C1 segment of cervical spinal cord (tissue), 14 donors: ENCODE data around the gene DRAM1.
A peak's percentile ranks its signal among the peaks of the same experiment; 100 is the strongest.
"Not testable (repeated sequence)": the region's sequence is repeated elsewhere in the genome, so short reads cannot be mapped to it uniquely, and the experiment has no call there.

ENCODE experiments used
- DNase-seq, 14 donors: peaks; one replicate each; lab custom pipeline; 2025; lab: John Stamatoyannopoulos, UW

DRAM1 gene, protein sequence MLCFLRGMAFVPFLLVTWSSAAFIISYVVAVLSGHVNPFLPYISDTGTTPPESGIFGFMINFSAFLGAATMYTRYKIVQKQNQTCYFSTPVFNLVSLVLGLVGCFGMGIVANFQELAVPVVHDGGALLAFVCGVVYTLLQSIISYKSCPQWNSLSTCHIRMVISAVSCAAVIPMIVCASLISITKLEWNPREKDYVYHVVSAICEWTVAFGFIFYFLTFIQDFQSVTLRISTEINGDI

DNA sequence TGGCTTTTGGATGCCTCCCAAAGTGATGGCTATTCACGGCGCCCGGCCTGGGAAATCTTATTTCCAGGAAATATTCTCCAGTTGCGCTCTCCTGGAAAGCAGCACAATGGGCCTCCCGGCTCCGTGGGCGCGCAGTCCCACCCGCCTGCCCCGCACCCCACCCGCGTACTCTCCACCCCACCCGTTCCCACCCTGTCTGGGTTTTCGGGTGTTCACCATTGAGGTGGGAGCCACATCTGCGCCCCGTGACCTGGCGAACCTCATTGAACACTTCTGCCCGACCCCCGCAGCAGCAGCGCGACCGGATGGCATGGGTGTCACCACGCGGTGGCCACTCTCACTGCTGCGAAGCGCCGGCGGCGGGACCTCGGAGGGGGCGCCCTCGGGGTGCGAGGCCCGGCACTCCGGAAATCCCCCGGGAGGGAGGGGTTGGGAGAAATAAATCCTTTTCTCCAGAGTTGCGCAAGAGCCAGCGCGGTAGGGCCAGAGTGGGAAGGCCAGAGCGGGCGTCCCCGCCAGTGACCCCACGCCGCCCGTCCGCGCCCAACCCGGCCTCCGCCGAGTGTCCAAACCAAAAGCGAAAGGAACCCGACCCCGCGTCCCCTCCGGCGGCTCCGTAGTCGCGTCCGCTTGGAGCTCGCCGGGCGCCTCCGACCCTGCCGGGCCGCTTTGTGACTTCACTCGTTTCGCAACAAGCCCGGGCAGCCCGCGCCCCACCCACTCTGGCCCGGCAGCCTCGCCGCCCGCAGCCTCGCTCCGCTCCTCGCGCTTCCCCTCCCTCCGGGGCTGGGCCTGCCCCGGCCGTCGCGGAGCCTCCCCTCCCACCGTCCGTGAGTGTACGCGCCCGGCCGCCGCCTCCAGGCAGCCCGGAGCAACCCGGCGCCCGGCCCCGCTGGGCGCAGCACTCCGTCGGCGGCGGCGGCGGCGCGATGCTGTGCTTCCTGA, at the start of gene DRAM1:
TSS of gene DRAM1 (plus strand) at position 720 of the 945 bp plus-strand sequence. CDS start at position 930, 210 bp downstream.
- DNase-seq: peak in 12 of 14 donors; percentile 17 to 85 (median 57)

DNA sequence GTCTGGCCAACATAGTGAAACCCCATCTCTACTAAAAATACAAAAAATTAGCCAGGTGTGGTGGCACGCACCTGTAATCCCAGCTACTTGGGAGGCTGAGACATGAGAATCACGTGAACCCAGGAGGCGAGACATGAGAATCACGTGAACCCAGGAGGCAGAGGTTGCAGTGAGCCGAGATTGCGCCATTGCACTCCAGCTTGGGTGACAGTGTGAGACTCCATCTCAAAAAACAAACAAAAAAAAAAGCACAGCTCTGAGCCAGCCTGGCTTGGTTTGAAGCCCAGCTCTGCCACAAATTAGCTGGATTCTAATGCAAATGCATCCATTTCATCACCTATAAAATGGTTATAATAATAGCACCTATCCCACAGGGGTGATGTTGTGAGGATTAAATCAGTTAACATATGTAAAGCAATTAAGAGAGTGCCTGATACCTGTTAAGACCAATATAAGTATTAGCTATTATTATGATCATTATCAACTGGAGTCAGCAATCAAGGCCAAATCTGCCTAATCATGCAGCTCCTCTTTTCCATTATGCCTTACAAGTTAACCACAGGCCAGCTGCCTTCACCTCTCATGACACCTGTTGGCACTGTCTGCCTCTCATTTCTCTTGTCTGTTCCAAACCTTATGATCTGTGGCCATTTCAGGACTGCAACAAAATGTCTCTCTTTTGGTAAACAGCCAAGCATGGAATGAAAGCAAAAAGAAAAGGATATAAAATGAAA, 48.8 kb upstream of the DRAM1 start:
- DNase-seq: no peak

DNA sequence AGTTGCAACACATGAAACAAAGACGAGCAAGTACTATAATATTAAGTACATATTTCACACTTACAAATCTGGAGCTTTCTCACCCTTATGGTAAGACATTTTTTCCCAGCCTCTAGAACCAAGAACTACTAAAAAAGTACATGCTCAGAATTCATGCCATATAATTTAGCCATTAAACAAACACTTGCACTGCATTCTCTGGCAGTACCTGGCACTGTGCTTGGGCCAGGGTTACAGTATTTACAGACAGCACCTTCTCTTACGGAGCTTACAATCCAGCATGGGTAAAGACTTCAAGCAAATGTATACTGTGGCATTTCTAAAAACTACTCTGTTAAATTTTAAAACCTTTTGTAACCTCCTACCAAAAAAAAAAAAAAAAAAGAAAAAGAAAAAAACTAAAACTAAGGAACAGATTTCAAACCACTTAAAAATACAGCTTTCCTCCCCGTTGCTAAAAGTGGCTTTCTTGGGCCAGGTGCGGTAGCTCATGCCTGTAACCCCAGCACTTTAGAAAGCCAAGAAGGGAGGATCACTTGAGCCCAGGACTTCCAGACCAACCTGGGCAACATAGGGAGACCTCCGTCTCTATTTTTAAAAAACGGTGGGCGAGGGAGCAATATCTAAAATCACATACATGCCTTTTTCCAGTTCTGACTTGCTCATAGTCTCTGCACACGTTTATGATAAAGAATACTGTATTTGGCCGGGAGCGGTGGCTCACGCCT, 47.6 kb upstream of the DRAM1 start:
- peak in 1 of 14 donors; percentile 50 for DNase-seq

DNA sequence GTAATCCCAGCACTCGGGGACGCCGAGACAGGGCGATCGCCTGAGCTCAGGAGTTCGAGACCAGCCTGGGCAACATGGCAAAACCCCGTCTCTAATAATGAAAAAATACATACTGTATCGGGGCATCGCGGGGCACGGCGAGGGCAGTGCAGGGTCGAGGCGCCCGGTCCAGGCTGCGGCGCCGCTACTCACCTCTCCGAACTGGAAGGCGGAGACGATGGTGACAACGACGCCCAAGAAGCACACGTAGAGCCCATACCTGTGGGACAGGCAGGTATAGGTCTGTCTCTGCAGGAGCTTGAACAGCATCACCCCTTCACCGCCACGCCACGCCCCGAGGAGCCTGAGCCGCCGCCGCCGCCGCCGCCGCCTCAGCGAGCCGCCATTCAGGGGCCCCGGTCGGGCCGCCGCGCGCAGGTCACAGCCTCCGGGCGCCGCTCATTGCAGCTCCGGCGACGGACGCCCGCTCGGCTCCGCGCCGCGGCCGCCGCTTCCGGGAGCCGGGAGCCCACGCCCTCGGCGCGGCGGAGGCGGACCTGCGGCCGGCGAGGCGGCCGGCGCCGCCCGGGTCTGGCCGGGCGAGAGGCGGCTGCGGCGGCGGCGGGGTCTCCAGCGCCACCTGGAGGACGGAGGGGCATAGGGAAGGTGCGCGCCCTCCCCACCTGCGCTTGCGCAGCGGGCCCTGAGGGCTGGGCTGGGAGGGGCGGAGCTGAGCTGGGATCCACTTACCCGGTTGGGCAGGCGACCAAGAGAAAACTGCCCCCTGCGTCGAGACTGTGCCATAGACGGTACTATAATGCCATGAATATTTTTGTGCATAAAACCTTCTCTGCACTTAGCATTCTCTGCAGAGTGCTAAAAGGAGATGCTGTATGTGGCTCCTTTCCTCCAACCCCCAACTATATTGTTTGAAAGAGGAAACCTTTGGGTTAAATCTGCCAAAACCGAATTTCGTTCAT, 46.7 kb upstream of the DRAM1 start, which contains the start of gene GNPTAB:
TSS of gene GNPTAB (minus strand) at position 593 of the 959 bp plus-strand sequence. CDS start at position 309, 284 bp downstream.
- peak; percentile 22 to 94 (median 84) for DNase-seq

DNA sequence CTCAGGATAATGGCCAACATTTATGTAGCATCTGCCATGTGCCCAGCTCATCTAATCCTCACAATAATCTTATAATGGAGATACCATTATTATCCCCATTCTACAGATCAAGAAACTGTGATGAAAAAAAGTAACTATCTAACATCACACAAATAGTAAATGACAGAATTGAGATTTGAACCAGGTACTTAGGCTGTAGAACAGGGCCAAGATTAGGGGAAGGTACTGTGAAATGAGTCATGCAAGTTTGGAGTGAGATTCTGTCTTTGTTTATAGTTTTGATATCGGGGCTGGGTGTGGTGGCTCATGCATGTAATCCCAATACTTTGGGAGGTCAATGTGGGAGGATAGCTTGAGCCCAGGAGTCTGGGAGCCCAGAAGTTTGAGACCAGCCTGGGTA, 45.4 kb upstream of the DRAM1 start:
- DNase-seq: no peak

DNA sequence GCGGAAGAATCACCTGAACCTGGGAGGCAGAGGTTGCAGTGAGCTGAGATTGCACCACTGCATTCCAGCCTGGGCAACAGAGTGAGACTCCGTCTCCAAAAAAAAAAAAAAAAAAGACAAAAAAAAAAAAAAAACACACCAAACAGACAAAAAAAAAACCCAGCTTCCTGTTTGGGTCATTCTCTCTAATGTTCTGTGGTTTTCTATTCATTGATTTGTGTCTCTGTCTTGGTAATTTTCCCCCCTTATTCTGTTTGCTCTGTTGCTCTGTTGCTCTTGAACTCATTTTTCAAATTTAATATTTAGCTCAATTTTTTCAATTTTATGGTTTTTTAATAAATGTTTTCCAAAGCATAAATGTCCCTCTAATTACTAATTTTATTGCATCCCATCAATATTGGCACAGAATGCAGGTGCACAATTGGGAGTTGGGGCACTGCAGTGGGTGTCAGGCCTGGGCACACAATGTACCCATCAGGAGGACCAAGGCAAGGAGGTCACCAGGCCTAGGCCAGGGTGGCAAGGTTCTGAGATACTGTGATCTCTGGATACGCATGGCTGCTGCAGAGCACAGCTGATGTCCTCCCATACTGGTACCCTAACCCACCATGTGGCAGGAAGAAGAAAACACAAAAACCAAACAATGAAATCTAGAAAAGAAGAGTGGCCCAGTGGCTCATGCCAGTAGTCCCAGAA, 38.6 kb upstream of the DRAM1 start:
- DNase-seq: no peak

DNA sequence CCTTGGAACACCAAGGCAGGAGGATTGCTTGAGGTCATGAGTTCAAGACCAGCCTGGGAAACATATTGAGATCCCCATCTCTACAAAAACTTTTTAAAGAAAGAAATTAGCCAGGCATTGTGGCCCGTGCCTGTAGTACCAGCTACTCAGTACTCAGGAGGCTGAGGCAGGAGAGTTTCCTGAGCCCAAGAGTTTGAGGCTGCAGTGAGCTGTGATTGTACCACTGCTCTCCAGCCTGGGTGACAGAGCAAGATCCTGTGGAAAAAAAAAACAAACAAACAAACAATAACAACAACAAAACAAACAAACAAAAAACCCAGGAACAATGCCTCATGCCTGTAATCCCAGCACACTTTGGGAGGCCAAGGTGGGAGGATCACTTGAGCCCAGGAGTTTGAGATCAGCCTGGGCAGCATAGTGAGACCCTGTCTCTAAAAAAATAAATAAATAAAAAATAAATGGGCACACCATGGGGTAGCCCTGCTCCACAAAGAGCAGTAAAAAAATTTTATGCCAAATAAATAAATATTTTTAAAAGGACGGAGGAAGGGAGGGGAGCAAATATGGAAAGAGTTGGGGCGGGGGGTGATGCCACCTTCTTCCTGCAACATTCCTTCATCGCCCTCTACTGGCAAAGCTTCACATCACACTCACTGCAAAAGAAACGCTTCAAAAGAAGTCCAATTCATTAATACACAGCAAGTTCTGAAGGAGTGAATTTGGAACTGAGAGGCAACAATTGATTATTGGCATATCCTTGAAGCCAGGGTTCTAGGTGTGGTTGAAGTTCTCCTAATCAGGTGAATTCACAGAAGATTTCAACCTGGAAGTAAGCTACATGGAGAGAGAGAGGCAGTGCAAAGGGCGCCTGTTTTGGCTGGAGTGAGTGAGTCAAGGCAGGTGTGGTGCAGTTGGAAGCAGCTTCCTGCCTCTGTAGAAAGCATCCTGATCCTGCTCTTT, 37.8 kb upstream of the DRAM1 start:
- DNase-seq: peak in 9 of 14 donors; percentile 5 to 26 (median 16)

DNA sequence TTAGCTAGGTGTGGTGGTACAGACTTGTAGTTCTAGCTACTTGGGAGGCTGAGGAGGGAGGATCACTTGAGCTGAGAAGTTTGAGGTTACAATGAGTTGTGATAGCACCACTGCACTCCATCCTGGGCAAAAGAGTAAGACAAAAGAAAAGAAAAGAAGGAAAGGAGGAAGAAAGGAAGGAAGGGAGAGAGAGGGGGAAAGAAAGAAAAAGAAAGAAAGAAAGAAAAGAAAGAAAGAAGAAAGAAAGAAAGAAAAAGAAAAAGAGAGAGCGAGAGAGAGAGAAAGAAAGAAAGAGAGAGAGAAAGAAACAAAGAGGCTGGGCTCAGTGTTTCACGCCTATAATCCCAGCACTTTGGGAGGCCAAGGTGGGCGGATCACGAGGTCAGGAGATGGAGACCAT, 36.3 kb upstream of the DRAM1 start:
- no peak for DNase-seq

DNA sequence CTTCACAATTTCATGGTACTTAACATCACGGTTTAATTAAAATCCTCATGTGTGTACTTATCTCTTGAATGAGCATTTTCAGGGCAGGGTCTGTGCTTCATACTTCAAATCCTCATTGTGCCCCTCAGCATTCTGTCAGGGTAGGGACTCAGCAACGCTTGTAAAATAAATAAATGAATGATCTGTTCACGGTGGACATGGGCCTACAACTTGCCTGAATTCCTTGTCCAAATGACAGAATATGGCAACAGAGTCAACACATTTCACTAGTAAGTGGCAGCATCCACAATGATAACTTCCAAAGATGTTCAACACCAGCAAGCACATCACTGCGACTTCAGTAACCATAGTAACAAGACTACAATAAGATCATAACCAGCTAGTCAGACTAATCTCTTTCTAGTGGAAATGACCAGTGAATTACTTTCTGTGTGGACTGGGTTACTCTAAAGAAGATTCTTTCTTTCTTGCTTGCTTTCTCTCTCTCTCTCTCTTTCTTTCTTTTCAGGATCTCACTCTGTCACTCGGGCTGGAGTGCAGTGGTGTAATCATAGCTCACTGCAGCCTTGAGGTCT, 32.2 kb upstream of the DRAM1 start:
- no peak for DNase-seq

DNA sequence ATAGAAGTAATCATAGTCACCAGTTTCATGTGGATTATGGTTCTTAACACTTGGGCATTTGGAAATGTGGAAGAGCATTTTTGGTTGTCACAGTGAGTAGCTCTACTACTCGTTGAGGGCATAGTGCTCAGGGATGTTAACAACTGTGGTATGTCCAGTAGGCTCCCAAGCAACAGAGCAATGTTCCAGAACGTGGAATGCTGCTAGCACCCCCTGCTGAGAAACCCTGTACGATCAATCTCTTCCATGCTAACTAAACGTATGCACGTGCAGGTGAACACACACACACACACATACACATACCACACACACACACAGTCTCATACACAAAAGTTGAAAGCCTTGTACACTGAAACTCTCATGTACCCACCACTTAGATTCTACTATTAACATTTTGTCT, 30.1 kb upstream of the DRAM1 start:
- no peak for DNase-seq

DNA sequence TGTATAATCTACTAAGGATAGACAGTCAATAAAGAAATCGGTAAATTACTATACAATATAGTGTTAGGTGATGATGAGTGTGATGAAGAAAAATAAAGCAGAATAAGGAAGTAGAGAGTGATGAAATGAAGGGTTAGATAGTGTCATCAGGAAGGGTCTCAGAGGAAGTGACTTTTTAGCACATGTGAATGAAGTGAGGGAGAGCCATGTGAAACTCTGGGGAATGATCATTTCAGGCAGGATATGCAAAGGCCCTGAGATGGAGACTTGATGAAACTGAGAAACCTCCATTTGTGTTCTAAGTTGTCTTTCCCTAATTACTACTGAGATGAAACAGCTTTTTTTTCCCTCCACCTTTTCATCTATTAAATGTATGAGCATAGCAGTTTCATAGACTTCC, 27.2 kb upstream of the DRAM1 start:
- DNase-seq: no peak

DNA sequence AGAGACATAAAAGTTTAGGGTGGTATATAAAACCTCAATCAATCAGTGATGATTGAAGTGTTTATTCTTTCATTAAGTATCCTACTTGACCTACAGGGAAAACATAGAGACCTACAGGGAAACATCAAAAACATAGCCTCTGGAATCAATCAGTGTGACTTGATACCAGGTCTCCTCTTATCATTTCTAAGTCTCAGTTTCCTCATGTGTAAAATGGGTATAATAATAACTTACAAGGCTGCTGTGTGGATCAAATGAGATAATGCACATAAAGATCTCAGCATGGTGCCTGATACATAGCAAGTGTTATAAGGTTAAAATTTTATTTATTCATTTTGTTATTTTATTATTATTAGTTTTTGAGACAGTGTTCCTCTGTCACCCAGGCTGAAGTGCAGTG, 24.4 kb upstream of the DRAM1 start:
- no peak for DNase-seq

DNA sequence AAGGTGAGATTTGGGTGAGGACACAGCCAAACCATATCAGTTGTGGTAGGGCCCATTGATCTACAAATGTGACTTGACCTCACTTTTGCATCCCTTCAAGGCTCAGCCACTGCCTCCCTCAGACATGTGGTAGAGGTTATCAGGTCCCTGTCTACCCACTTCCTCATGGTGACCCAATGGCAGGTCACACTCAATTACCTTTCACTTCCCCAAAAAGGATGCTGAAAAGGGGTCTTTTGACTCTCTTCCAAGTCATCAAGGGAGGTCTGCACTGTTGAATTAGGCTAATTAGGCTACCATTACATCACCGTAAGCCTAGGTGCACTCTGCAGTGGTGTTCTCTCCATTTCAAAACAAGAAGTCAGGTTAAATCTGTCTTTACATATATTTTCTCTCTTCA, 22.6 kb upstream of the DRAM1 start:
- no peak for DNase-seq

DNA sequence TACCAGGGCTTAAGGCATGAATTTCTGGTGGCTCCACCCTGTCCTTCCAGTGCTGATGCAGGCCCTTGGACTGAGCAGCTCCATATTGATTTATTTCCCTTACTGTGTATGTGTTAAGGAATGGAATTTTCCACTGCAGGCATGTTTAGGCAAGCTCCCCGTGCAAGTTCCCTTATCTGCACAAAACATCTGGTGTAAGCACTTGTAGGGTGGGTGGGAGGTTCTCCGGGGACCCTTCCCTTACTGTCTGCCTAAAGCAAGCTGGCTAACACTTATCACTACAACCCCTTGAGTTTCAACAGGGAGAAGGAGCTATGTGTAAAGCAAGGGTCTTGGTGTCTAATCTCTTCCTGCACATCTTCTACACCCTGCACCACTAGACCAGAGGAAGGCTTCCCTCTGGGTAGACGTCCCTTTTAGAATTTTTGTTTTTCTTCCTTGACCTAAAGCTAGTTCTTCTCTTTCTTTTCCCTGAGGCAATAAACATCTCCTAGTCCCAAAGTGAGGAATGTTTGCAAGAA, 22.0 kb upstream of the DRAM1 start:
- DNase-seq: no peak

DNA sequence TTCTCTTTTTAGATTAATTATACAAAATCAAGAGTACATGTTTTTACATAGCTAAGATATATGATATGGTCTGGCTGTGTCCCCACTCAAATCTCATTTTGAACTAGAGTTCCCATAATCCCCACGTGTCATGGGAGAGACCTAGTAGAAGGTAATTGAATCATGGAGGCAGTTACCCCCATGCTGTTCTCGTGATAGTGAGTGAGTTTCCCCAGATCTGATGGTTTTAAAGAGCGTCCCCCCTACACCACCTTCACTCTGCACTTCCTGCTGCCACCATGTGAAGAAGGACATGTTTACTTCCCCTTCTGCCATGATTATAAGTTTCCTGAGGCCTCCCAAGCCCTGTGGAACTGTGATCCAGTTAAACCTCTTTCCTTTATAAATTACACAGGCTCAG, 21.4 kb upstream of the DRAM1 start:
- no peak for DNase-seq

DNA sequence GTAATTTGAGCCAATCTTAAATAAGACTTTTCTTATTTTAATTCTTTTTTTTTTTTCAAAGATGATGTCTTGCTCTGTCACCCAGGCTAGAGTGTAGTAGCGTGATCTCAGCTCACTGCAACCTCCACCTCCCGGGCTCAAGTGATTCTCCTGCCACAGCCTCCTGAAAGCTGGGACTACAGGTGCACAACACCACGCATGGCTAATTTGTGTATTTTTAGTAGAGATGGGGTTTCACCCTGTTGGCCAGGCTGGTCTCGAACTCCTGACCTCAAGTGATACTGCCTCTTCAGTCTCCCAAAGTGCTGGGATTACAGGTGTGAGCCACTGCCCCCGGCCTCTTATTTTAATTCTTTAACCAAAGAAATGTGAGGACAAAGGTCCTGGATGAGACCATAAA, 20.8 kb upstream of the DRAM1 start:
- not testable (repeated sequence) for DNase-seq

DNA sequence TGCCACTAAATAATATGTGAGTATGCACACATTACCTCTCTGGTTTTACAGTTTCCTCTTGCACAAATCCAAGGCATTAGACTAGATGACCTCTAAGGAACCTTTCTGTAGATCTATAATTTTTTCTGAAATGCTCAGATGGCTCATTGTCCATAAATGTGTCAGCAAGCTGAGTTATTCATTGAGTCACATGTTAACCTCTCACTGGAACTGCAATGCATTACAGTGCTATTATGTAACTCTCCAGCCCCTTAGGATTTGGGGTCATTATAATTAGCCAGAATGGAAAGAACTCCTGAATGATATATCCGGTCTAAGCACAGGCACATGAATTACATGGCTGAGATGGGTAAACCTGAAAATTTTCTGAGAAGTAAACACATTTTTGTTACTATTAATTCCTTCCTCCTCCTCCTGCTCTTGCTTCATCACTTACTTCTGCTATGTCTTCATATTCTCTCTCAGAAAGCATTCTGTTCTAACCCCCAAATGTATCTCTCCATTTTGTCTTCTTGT, 20.3 kb upstream of the DRAM1 start:
- DNase-seq: no peak

DNA sequence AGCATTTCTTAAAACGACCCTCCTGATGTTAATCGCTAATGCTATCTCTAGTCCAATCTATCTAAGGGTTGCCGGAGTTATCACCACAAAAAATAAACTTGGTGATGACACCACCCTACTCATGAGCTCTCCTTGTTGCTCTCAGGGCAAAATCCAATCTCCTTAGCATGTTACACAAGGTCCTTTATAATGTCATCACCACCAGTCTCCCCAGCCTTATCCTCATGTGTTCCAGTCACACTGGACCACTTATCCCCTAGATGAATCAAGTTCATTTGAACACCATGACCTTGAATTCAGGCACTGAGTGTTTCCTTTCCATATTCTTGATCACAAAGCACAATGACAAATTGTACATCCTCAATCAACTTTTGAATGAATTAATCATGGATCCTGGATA, 19.0 kb upstream of the DRAM1 start:
- no peak for DNase-seq
